ENCODE results near the gene TMSB4X.
"Not testable (repeated sequence)": the region's sequence is repeated elsewhere in the genome, so short reads cannot be mapped to it uniquely, and the experiment has no call there.

TMSB4X gene

DNA sequence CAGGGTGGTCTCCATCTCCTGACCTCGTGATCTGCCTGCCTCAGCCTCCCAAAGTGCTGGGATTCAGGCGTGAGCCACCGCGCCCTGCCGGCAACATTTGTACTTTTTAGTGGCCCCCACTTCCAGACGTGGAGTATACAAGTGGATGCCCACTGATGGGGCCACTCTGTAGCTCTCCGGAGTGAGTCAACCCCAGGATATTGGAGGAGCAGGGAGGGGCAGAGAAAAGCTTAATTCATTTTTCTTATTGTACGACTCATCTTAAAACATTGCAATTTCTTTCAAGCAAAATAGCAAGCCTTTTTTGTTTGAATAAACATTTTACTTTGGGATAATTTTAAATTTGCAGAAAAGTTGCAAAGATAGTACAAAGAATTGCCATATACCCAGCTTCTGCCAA is 34.9 kb downstream of the TMSB4X start:
- Histone ChIP-seq H3K4me3 (ENCODE audit: low read length in 2 of 2) (no peak overlapping the region), H3K9ac (ENCODE audit: low read length in 2 of 2) (no peak overlapping the region), H3K4me1 (ENCODE audit: control insufficient read depth, insufficient read depth, low read length) (peaks cover 8% of the 10 kb centered on the region), H3K9me3 (ENCODE audit: control insufficient read depth in 2 of 2, low read length in 2 of 2) (no peaks in the 10 kb centered on the region), H3K27me3 (ENCODE audit: control insufficient read depth in 1 of 2, insufficient read depth in 2 of 2, low read length in 2 of 2) (no peaks in the 10 kb centered on the region), H3K36me3 (ENCODE audit: control insufficient read depth in 2 of 2, insufficient read depth in 2 of 2, low read length in 2 of 2) (no peaks in the 10 kb centered on the region), H3K27ac (ENCODE audit: low read length) (no peak overlapping the region)

DNA sequence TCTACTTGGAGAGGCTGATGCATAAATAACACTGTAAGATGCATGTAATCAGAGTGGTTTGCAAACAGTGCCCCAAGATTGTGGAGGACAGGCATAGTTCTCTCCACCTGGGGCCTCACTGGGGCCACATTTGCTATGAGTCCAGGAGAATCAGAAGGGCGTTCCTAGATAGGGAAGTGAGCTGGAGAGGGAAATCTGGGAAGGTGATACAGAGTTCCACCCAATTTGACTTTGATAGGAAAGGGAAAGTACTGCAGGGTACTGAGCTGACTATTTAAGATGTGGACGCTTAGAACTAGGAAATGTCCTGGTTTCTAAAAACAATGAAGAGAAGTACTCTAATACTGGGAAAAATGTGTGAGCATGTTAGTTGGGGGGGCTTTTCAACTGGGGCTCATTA is 35.6 kb downstream of the TMSB4X start:
- Histone ChIP-seq H3K27me3 (ENCODE audit: control insufficient read depth in 1 of 2, insufficient read depth in 2 of 2, low read length in 2 of 2) (no peaks in the 10 kb centered on the region), H3K36me3 (ENCODE audit: control insufficient read depth in 2 of 2, insufficient read depth in 2 of 2, low read length in 2 of 2) (no peaks in the 10 kb centered on the region), H3K27ac (ENCODE audit: low read length) (no peak overlapping the region), H3K4me3 (ENCODE audit: low read length in 2 of 2) (no peak overlapping the region), H3K9ac (ENCODE audit: low read length in 2 of 2) (no peak overlapping the region), H3K9me3 (ENCODE audit: control insufficient read depth in 2 of 2, low read length in 2 of 2) (no peaks in the 10 kb centered on the region), H3K4me1 (ENCODE audit: control insufficient read depth, insufficient read depth, low read length) (peaks cover 8% of the 10 kb centered on the region)

DNA sequence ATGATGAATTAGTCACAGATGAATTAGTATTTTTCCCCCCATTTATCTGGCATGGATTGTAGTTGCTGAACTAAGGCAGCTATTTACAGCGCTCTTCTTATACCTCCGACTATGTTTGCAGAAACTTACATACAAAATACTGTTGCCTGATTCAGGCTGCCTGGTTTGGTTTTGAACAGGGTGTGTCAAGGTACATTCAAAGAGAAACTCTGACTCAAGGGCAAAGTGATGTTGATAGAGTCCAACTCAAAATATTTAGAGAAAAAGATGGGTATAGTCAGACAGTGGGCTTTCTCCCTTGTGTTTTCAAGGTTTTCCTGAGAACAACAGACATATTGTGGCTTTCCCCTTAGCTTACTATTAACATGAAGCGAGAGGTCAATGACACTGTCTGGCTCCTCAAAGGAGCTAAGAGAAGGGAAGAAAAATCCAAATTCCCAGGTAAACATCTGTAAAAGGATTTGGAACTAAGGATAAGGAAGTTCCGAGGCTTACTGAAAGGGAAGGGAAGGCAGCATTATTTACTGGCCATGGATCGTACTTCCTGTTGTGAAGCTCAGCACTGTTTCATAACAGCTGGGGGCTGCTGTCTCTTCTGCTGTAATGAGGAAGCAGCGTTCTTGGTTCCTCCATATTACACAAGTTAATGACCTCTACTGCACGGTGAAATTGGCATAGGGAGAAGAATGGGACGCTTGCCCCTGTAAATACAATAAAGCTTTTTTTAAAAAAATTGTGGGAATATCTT is 38.6 kb downstream of the TMSB4X start:
- Histone ChIP-seq H3K9me3 (ENCODE audit: control insufficient read depth in 2 of 2, low read length in 2 of 2) (no peaks in the 10 kb centered on the region), H3K27me3 (ENCODE audit: control insufficient read depth in 1 of 2, insufficient read depth in 2 of 2, low read length in 2 of 2) (peaks cover 0 to 2% of the 10 kb centered on the region in 2 donors), H3K36me3 (ENCODE audit: control insufficient read depth in 2 of 2, insufficient read depth in 2 of 2, low read length in 2 of 2) (no peaks in the 10 kb centered on the region), H3K9ac (ENCODE audit: low read length in 2 of 2) (no peak overlapping the region), H3K4me3 (ENCODE audit: low read length in 2 of 2) (no peak overlapping the region), H3K4me1 (ENCODE audit: control insufficient read depth, insufficient read depth, low read length) (no peaks in the 10 kb centered on the region), H3K27ac (ENCODE audit: low read length) (no peak overlapping the region)

DNA sequence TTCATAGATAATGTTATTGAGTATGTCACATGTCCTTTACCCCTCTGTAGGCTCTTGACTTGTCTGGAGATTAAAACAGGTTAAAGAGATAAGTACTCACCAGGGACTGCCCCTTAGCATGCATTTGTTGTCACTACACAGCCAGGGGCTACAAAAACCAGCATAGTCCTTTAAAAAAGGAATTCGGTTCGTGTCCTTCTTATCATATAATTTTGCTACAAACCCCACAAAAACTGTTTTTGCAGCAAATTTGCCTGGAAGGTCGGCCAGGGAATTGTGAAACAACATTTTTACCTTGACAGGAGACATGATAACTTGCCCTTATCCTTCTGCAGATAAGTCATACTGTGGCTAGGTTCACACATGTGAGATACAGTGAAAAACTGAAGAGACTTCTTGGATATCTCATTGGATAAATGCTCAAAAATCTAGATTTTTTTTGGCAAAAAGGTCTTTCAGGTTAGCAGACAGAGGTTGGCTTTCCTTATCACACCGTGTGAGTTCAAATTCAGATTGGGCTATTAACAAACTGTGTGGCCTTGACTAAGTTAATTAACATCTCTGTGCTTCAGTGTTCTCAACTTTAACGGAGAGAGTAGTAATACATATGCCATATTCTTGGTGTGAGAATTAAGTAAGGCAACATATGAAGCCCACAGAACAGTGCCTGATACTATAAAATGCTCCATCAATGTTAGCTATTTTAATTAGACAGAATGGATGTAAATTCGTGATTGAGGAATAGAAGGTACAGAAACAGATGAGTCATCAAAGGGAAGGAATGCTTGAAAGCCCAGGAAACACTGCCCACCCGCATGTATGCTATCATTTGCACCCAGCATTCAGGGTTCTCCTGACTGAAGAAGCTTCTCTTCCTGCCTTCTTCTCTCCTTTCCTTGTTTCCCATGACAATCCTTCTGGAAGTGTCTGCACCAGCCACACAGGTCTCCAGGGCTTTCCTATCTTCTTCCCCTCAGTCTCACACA is 39.5 kb downstream of the TMSB4X start:
- H3K36me3 ChIP-seq (ENCODE audit: control insufficient read depth in 2 of 2, insufficient read depth in 2 of 2, low read length in 2 of 2) = no peaks in the 10 kb centered on the region
- H3K27me3 ChIP-seq (ENCODE audit: control insufficient read depth in 1 of 2, insufficient read depth in 2 of 2, low read length in 2 of 2) = peaks cover 0 to 2% of the 10 kb centered on the region in 2 donors
- H3K4me1 ChIP-seq (ENCODE audit: control insufficient read depth, insufficient read depth, low read length) = no peaks in the 10 kb centered on the region
- no peak overlapping the region for H3K9ac ChIP-seq (ENCODE audit: low read length in 2 of 2)
- H3K9me3 ChIP-seq (ENCODE audit: control insufficient read depth in 2 of 2, low read length in 2 of 2) = no peaks in the 10 kb centered on the region
- H3K4me3 ChIP-seq (ENCODE audit: low read length in 2 of 2) = no peak overlapping the region
- no peak overlapping the region for H3K27ac ChIP-seq (ENCODE audit: low read length)

DNA sequence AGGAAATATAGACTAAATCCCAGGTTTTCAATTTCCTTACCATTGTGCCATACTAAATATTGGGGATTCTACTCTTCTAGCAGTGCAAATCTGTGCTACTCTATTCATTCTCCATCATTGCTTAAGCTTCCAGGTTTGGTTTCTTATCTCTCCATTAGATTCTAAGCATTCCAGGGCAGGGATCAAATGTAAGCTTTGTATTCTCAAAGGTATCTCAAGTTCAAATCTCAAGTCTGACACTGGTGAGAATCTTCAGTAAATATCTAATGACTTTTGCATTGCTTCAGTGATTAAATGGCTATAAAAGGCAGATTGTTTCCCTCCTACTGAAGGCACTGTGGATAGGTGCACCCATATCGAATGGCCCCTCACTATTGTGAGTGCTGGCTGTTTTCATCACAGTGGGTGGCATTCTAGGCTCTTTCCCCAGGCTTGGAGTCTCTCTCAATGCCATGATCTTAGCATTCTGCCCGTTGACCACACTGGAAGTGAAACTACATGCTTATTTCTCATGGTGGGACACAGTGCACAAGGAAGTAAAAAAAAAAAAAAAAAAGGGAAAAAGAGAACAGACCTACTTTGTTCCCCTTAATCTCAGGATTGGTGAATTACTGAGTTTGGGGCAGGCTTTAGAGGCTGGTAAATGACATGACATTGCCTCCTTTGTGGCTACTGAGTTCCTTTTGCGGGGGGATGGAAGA is 40.8 kb downstream of the TMSB4X start:
- Histone ChIP-seq H3K27me3 (ENCODE audit: control insufficient read depth in 1 of 2, insufficient read depth in 2 of 2, low read length in 2 of 2) (peaks cover 0 to 5% of the 10 kb centered on the region in 2 donors), H3K9me3 (ENCODE audit: control insufficient read depth in 2 of 2, low read length in 2 of 2) (no peaks in the 10 kb centered on the region), H3K4me1 (ENCODE audit: control insufficient read depth, insufficient read depth, low read length) (no peaks in the 10 kb centered on the region), H3K36me3 (ENCODE audit: control insufficient read depth in 2 of 2, insufficient read depth in 2 of 2, low read length in 2 of 2) (no peaks in the 10 kb centered on the region), H3K4me3 (ENCODE audit: low read length in 2 of 2) (no peak overlapping the region), H3K27ac (ENCODE audit: low read length) (no peak overlapping the region), H3K9ac (ENCODE audit: low read length in 2 of 2) (no peak overlapping the region)

DNA sequence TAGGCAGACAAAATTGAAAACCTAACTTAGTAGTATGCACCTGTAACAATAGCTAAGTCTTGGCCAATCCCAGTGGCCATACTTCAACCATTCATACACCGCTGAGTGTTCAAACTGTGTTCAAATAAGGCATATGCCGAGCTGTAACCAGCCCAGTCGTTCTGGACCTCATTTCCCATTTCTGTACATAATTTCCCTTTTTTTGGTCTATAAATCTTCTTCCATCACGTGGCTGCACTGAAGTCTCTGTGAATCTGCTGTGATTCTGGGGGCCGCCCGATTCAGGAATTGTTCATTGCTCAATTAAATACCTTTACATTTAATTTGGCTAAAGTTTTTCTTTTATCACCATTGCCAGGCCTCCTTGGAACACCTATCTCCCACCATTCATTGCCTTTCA is 41.8 kb downstream of the TMSB4X start:
- not testable (repeated sequence) for H3K4me3 ChIP-seq (ENCODE audit: low read length in 2 of 2); H3K9me3 ChIP-seq (ENCODE audit: control insufficient read depth in 2 of 2, low read length in 2 of 2); H3K36me3 ChIP-seq (ENCODE audit: control insufficient read depth in 2 of 2, insufficient read depth in 2 of 2, low read length in 2 of 2); H3K27ac ChIP-seq (ENCODE audit: low read length); H3K4me1 ChIP-seq (ENCODE audit: control insufficient read depth, insufficient read depth, low read length); H3K9ac ChIP-seq (ENCODE audit: low read length in 2 of 2); H3K27me3 ChIP-seq (ENCODE audit: control insufficient read depth in 1 of 2, insufficient read depth in 2 of 2, low read length in 2 of 2)

DNA sequence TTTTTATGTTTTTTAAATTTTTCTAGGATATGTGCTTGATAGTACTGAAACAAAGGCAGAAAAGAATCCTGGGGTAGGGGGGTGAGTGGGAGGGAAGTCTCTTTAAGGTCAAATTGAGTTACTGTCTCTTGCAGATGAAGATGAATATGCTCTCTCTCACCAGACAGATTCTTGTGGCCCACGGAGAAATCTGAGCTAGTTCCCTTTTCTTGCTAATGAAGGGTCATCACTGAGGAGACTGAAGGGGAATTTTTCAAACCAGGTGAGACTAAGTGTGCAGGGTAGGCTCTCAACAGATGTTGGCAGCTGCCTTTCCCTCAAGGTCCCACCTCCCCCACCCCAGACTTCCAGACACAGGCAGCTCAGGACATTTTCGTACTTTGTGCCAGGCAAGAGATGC is 48.0 kb downstream of the TMSB4X start:
- Histone ChIP-seq H3K27ac (ENCODE audit: low read length) (no peak overlapping the region), H3K4me3 (ENCODE audit: low read length in 2 of 2) (no peak overlapping the region), H3K27me3 (ENCODE audit: control insufficient read depth in 1 of 2, insufficient read depth in 2 of 2, low read length in 2 of 2) (peaks cover 0 to 7% of the 10 kb centered on the region in 2 donors), H3K9ac (ENCODE audit: low read length in 2 of 2) (no peak overlapping the region), H3K9me3 (ENCODE audit: control insufficient read depth in 2 of 2, low read length in 2 of 2) (no peaks in the 10 kb centered on the region), H3K4me1 (ENCODE audit: control insufficient read depth, insufficient read depth, low read length) (no peaks in the 10 kb centered on the region), H3K36me3 (ENCODE audit: control insufficient read depth in 2 of 2, insufficient read depth in 2 of 2, low read length in 2 of 2) (no peaks in the 10 kb centered on the region)

DNA sequence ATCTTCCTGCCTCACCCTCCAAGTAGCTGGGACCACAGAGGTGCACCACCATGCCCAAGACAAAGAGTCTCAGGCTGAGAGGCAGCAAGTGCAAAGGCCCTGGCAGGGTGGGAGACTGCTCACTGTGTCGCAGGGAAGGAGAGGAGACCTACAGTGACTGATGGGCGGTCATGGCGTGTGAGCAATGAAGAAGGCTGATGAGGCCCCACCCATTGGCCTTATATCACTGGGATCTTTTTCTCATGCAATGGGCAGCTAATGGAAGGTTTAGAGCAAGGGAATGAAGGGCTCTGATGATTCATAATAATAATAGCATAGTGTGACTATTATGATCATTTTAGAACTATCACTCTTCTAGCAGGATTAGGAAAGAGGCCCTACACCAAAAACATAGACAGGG is 48.7 kb downstream of the TMSB4X start:
- Histone ChIP-seq H3K9ac (ENCODE audit: low read length in 2 of 2) (no peak overlapping the region), H3K4me3 (ENCODE audit: low read length in 2 of 2) (no peak overlapping the region), H3K4me1 (ENCODE audit: control insufficient read depth, insufficient read depth, low read length) (no peaks in the 10 kb centered on the region), H3K27ac (ENCODE audit: low read length) (no peak overlapping the region), H3K9me3 (ENCODE audit: control insufficient read depth in 2 of 2, low read length in 2 of 2) (no peaks in the 10 kb centered on the region), H3K36me3 (ENCODE audit: control insufficient read depth in 2 of 2, insufficient read depth in 2 of 2, low read length in 2 of 2) (no peaks in the 10 kb centered on the region), H3K27me3 (ENCODE audit: control insufficient read depth in 1 of 2, insufficient read depth in 2 of 2, low read length in 2 of 2) (peaks cover 0 to 7% of the 10 kb centered on the region in 2 donors)

DNA sequence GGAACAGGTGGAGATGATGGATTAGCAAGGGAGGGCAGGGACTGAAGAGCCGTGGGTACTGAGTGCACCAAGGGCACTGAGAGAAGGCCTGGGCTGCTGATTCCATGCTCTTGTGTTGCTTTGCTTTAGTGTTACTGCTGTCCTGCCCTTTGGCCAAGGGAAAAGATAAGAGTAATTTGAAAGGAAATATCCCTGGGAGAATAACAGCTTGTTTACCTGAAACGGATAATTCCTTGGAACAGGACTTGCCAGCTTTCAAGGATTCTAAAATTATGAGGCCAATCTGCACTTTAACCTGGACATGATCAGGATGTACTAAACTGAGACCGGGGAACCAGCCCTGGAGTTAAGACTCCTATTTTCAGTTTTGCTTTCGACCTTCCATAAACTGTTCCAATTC is 49.1 kb downstream of the TMSB4X start:
- H3K9ac ChIP-seq (ENCODE audit: low read length in 2 of 2) = no peak overlapping the region
- no peak overlapping the region for H3K4me3 ChIP-seq (ENCODE audit: low read length in 2 of 2)
- H3K36me3 ChIP-seq (ENCODE audit: control insufficient read depth in 2 of 2, insufficient read depth in 2 of 2, low read length in 2 of 2) = no peaks in the 10 kb centered on the region
- H3K4me1 ChIP-seq (ENCODE audit: control insufficient read depth, insufficient read depth, low read length) = peaks cover 3% of the 10 kb centered on the region
- H3K9me3 ChIP-seq (ENCODE audit: control insufficient read depth in 2 of 2, low read length in 2 of 2) = no peaks in the 10 kb centered on the region
- H3K27ac ChIP-seq (ENCODE audit: low read length) = no peak overlapping the region
- peaks cover 0 to 7% of the 10 kb centered on the region in 2 donors for H3K27me3 ChIP-seq (ENCODE audit: control insufficient read depth in 1 of 2, insufficient read depth in 2 of 2, low read length in 2 of 2)

DNA sequence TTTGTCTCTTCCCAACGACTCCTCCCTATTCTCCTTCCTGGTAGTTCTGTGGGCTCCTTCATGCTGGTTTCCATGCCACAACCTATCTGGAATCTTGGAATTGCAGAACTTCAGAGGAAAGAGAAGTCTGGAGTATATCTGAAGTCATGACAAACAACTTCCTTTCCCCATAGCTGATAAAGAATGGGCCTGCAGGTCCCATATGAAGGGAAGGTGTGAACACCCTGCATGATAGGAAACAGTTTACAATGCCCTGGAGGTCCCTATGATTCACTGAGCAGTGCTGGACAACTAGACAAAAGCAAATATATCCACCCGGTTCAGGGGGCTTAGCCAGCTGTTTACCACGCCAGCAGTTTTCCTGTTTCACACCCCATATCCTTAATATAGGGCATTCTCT is 50.1 kb downstream of the TMSB4X start:
- no peak overlapping the region for H3K4me3 ChIP-seq (ENCODE audit: low read length in 2 of 2)
- H3K9me3 ChIP-seq (ENCODE audit: control insufficient read depth in 2 of 2, low read length in 2 of 2) = no peaks in the 10 kb centered on the region
- no peak overlapping the region for H3K9ac ChIP-seq (ENCODE audit: low read length in 2 of 2)
- H3K36me3 ChIP-seq (ENCODE audit: control insufficient read depth in 2 of 2, insufficient read depth in 2 of 2, low read length in 2 of 2) = no peaks in the 10 kb centered on the region
- peaks cover 4% of the 10 kb centered on the region for H3K4me1 ChIP-seq (ENCODE audit: control insufficient read depth, insufficient read depth, low read length)
- H3K27me3 ChIP-seq (ENCODE audit: control insufficient read depth in 1 of 2, insufficient read depth in 2 of 2, low read length in 2 of 2) = peaks cover 0 to 6% of the 10 kb centered on the region in 2 donors
- no peak overlapping the region for H3K27ac ChIP-seq (ENCODE audit: low read length)

All from stomach smooth muscle (tissue), 2 donors.